ENCODE data around the gene ATF3.

DNA sequence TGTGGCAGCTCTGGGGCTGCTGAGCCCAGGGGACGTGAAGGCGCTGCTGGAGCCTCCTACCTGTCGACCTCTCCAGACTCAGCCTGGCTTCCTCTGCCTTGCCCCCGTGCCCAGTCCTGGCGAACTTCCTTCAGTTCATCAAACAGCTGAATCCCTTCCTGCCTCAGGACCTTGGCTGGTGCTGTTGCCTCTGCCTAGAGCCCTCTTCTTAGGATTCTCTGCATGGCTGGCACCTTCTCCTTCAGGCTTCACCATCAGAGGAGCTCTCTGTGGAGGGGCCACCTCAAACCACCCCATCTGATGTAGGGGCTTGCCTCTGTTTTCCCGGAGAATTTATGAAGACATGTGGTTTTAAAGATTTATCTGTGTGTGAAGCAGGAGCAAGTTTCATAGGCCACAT, 23.4 kb upstream of the ATF3 start:
- TF ChIP-seq POLR2AphosphoS5 (IDR thresholded peaks at IDR 0.05; ENCODE audit: low read depth, low read length) (no peak), SIN3A (IDR thresholded peaks at IDR 0.05; ENCODE audit: borderline replicate concordance, insufficient read depth, low read length) (no peak)

Data from PFSK-1 (cell line).